ENCODE data around the gene PCED1B.
"Not testable (repeated sequence)": the region's sequence is repeated elsewhere in the genome, so short reads cannot be mapped to it uniquely, and the experiment has no call there.

The PCED1B gene

DNA sequence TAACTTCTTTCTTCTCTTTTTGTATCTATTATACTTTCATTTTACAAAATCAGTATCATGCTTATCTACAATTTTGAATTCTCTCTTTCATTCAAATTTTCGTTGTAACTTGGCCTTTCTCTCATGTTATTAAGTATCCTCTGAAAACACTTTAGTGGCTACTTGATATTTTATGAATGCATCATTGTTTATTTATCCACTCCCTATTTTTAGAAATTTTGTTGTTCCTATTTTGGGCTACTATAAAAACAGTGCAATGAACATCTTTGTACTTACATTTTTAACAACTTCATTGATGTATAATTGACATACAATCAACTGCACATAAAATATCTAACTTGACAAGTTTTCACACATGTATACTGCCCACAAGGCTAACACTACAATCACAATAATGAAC lies 44.3 kb downstream of the PCED1B start:
- DNase-seq, result no peak

- DNase-seq, result no peak
Measured at GRCh38 chr12:47124451-47124850, 45.0 kb downstream of the PCED1B start.

GRCh38 chr12:47126246-47126645 lies 46.8 kb downstream of the PCED1B start:
- DNase-seq, result no peak

GRCh38 chr12:47131011-47131410 lies 51.6 kb downstream of the PCED1B start:
- no peak for DNase-seq

DNA sequence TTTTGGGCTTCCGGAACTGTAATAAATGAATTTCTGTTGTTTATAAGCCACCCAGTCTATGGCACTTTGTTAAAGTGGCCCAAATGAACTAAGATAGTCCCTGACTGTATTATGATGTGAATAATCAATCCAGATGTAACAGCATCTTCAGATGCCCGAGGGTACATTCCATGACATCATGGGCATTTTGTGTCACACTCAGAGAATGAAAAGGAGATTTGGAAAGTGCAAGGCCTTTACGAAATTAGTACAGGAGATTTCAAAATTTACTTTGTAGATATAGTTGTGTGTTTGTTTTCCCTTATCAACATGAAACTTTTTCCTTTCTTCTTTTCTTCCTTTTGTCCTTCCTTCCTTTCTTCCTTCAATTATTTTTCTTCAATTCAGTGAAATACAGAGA lies 54.6 kb downstream of the PCED1B start:
- DNase-seq, result no peak

GRCh38 chr12:47135578-47135977 lies 56.2 kb downstream of the PCED1B start:
- DNase-seq, result no peak

DNA sequence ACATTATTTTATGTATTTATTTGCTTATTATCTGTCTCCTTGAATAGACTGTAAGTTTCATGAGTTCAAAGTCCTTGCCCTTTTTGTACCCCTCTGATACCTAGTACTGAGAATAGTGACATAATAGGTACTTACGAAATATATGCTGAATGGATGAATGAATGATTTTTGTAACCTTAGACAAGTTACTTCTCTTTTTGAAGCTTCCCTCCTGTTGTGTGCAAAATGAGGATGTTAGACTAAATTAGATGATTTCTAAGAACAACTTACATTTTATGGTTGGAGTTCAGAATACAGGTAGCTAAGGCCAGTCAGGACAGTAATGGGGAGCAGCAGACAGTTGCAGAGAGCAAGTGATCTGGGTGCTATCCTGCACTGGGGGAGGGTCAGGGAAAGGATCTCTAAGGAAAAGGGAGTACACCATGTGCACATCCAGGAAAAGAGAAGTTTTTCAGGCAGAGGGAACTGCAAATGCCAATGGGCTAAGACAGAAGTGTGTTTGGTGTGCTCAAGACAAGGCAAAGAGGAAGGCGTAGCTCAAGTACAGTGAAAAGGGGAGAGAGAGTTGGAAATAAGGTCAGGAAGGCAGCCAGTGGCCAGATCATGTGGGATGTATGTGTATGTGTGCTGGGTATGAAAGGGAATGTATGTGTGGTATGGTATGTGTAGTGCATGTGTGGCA lies 59.7 kb downstream of the PCED1B start:
- no peak for DNase-seq

DNA sequence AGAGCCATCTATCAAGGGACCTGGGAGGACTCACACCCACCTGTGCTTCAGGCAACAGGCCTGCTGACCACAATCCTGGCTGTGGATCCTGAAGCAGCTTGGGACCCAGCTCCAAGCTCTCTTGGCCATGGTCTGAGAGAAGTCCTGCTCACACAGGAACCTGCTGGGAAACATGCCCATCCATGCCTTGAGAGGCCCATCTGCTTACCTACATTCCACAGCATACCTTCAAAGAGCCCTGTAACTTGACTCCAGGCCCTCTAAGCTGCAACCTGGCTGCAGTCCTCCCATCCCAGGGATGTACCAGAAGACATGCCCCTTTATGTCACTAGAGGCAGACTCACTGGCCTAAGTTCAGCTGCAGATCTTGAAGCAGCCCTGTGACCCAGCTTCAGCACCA lies 62.0 kb downstream of the PCED1B start:
- no peak for DNase-seq

DNA sequence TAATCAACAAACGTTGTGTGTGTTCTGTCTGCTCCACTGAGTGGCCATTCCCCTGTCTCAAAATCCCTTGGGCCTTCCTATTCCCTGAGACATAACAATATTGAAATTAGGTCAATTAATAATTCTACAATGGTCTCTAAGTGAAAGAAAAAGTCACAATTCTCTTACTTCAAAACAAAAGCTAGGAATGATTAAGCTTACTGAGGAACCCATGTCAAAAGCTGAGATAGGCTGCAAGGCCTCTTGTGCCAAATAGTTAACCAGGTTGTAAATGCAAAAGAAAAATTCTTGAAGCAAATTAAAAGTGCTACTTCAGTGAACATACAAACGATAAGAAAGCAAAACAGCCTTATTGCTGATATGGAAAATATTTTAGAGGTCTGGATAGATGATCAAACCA lies 65.3 kb downstream of the PCED1B start:
- no peak for DNase-seq

DNA sequence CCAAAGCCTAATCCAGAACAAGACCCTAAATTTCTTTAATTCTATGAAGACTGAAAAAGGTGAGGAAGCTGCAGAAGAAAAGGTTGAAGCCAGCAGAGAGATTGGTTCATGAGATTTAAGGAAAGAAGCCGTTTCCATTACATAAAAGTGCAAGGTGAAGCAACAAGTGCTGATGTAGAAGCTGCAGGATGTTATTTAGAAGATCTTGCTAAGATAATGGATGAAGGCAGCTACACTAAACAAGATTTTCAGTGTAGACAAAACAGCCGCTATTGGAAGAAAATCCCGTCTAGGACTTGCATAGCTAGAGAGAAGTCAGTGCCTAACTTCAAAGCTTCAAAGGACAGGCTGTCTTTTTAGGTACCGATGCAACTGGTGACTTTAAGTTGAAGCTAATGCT lies 65.8 kb downstream of the PCED1B start:
- DNase-seq, result no peak

DNA sequence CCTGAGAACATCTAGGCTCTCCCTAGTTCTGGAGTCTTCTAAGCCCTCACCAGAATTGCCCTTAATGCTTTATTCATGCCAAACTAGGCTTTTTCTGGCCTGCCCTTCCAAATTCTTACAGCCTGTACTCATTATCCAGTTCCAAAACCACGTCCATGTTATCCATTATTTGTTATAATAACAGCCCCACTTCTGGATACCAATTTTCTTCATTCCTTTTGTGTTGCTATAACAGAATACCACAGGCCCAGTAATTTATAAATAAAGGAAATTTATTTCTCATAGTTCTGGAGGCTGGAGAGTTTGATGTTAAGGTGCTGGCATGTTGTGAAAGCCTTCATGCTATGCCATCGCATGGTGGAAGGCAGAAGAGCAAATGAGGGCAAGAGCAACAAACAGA lies 68.3 kb downstream of the PCED1B start:
- DNase-seq, result no peak

GRCh38 chr12:47149146-47149545 lies 69.7 kb downstream of the PCED1B start:
- DNase-seq, result no peak

DNA sequence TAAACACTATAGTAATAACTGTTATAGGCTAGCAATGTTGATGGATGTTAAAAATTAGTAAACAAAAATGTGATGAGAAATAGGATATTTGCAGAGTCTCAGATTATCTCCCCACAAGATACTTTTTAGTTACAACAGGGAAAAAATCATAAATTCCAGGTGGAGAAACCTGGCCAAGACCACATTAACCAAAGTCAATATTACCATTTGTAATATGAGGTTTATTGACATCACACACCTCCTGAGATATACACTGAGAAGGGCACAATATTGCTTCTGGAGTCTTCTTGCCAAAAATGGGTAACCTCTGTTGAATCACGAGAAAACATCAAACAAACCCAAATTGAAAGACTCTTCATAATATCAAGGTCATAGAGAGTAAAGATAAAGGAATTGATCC lies 72.7 kb downstream of the PCED1B start:
- DNase-seq, result no peak

GRCh38 chr12:47155457-47156166 lies 76.2 kb downstream of the PCED1B start:
- DNase-seq, result no peak

DNA sequence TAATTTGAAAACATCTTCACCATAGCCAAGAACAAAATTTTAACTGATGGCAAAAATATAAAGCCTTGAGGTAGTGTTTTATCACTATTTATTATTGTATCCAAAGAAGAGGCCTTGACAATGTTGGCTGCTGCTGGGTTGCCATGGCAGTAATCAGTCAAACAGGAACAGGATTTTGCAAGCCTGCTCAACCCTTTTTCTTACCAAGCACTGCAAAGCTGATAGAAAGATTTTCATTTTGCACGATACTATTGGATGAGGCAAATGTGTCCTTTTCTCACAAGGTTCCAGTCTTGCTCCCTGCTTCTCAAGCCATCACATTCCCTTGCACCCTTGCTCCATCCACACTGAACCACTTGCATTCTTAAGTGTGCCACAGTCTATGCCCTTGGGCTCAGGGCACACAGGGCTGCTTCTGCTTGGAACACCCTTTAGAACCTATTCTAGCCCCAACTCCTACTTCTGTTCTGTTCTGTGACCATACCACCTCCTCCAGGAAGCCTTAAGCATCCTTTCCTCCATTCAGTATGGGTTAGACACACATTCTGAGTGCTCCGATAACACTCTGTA lies 76.8 kb downstream of the PCED1B start:
- DNase-seq, result no peak

- DNase-seq, result no peak
Measured at GRCh38 chr12:47158792-47159191, 79.4 kb downstream of the PCED1B start.

GRCh38 chr12:47159348-47159747 lies 79.9 kb downstream of the PCED1B start:
- DNase-seq, result no peak

- DNase-seq, result no peak
Measured at GRCh38 chr12:47160316-47161244, 81.2 kb downstream of the PCED1B start.

DNA sequence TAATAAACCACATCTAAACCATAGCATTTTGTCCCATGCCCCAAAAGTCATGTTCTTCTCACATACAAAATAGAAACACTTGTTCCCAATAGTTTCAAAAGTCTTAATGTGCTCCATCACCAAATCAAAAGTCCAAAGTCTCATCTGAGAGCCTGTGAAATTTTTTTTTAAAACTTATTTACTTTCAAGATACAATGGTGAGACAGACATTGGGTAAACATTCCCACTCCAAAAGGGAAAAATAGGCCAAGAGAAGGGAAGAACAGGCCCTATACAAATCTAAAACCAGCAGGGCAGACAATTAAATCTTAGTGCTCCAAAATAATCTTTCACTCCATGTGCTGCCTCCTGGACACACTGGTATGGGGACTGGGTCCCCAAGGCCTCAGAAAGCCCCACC lies 84.7 kb downstream of the PCED1B start:
- DNase-seq, result no peak

- DNase-seq, result no peak
Measured at GRCh38 chr12:47164724-47165439, 85.5 kb downstream of the PCED1B start.

DNA sequence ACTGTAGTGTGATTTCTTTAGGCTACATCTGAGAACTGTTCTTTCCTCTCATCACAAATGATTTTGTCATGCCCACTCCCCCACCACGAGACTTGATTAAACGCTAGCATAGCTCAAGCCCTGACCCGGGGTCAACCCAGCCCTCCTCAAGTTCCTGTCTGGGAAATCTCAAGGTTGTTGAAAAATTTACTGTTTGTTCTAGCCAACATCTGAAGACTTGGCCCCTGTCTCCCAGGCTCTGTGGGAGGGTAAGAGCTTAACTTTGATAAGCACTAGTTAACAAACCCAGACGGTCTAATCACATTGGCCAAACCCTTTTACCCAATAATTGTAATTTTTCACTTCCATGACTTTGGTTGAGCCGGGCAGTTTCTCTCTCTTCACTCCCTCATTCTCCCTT lies 86.5 kb downstream of the PCED1B start:
- no peak for DNase-seq

- no peak for DNase-seq
Measured at GRCh38 chr12:47166365-47166764, 86.9 kb downstream of the PCED1B start.

- DNase-seq, result not testable (repeated sequence)
Measured at GRCh38 chr12:47170281-47170680, 90.9 kb downstream of the PCED1B start.

All from NCI-H82 (cell line).